Naive B cell (primary cell): Measurements from ENCODE around the gene GCC2. TPM values are rescaled to one million over a fixed set of nuclear protein-coding genes. Genes with fewer than 3 reads are reported as not detected.
"Not testable (repeated sequence)": the region's sequence is repeated elsewhere in the genome, so short reads cannot be mapped to it uniquely, and the experiment has no call there.

Source experiments
- ATAC-seq, 2 donors: fragments of 150-1000 bp; cut with Tn5 transposase; 2 replicates each; pipeline ENCODE4 v1.10.0; 2021; ENCODE audit warnings: low read depth in 2 of 2, mild to moderate bottlenecking in 2 of 2, moderate library complexity in 2 of 2
- DNase-seq: peaks from one replicate; pipeline ENCODE4 v3.0.0; 2022
- H3K27ac Mint-ChIP-seq, 6 donors: one replicate each; pipeline ENCODE4 v1.8.0; 2020 to 2022; ENCODE audit warnings: mild to moderate bottlenecking in 6 of 6, mixed read lengths in 6 of 6, moderate library complexity in 5 of 6, inconsistent platforms in 2 of 6
- H3K27me3 Mint-ChIP-seq, 3 donors: one replicate each; pipeline ENCODE4 v1.8.0; 2021 to 2022; ENCODE audit warnings: mixed read lengths in 3 of 3, mild to moderate bottlenecking in 1 of 3
- H3K36me3 Mint-ChIP-seq, 2 donors: one replicate each; pipeline ENCODE4 v1.8.0; 2020 to 2022; ENCODE audit warnings: mixed read lengths in 2 of 2, inconsistent platforms in 1 of 2, mild to moderate bottlenecking in 1 of 2
- H3K4me1 Mint-ChIP-seq, 3 donors: one replicate each; pipeline ENCODE4 v1.8.0; 2020 to 2022; ENCODE audit warnings: mixed read lengths in 3 of 3, inconsistent platforms in 1 of 3, mild to moderate bottlenecking in 1 of 3, moderate library complexity in 1 of 3
- H3K4me3 Mint-ChIP-seq, 8 donors: one replicate each; pipeline ENCODE4 v1.8.0; 2020 to 2022; ENCODE audit warnings: mild to moderate bottlenecking in 8 of 8, mixed read lengths in 8 of 8, moderate library complexity in 8 of 8, inconsistent platforms in 2 of 8
- H3K9me3 Mint-ChIP-seq, 7 donors: one replicate each; pipeline ENCODE4 v1.8.0; 2020 to 2022; ENCODE audit warnings: mixed read lengths in 7 of 7, mild to moderate bottlenecking in 5 of 7, inconsistent platforms in 2 of 7, moderate library complexity in 1 of 7
- polyA plus RNA-seq, 6 donors: library from polyadenylated mRNA; unstranded; fragments of 300-500 nt; fragmentation: Illumina TruSeq; gene quantifications; one replicate each; pipeline ENCODE4 v1.2.3, GENCODE V29; 2021; ENCODE audit warnings: low read depth in 6 of 6

Gene GCC2
- polyA plus RNA-seq, 6 donors from 2014 or later = 16.4 to 80.1 (median 41.0) TPM

DNA sequence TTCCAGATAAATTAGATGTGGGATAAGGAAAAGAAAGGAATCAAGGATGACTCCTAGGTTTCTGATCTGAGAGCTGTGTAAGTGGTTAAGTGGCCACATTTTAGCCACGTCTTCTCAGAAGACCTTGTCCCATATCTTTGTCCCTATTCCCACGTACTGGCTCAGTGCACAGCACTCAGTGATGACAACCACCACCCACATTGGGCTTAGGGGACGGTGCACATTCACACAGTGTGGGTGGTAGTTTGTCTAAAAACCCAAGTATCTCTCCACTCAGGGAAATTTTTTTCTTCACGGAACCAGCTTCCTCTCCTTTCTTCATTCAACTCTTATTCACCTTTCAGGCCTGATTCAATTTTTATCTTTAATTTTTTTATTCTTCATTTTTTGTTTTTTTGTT is 30.6 kb upstream of the GCC2 start:
- ATAC-seq (no peak), DNase-seq (no peak)
- Mint-ChIP-seq H3K4me1 (no peaks in the 10 kb centered on the region), H3K27ac (peak overlapping the region in 1 of 6 donors; percentile 24), H3K4me3 (no peak overlapping the region), H3K9me3 (peaks cover 0 to under 1% (median 0%) of the 10 kb centered on the region in 7 donors), H3K36me3 (no peaks in the 10 kb centered on the region), H3K27me3 (peaks cover 5 to 16% (median 11%) of the 10 kb centered on the region in 3 donors)

DNA sequence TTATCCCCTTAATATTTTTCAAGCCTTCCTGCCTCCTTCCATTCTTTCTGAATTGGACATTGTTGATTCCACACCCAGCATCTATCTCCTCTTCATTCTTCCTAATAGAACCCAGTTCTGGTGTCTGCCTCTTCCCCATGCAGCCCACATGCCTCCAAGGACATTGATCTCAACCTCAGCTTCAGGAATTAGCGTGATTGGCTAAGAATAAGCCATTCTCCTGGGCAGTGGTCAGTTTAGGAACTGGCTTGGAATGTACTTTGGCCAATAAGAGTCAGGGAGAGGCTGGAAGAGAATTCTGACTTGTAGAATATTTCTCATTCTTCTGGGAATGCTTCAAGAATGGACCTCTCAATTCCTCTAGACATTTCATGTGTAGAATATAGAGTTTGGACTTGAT is 25.9 kb upstream of the GCC2 start:
- DNase-seq (no peak), ATAC-seq (no peak)
- peaks cover 0 to 6% (median 0%) of the 10 kb centered on the region in 7 donors for H3K9me3 Mint-ChIP-seq
- peaks cover 13 to 25% (median 16%) of the 10 kb centered on the region in 3 donors for H3K27me3 Mint-ChIP-seq
- no peaks in the 10 kb centered on the region for H3K4me1 Mint-ChIP-seq
- H3K4me3 Mint-ChIP-seq = no peak overlapping the region
- H3K27ac Mint-ChIP-seq = no peak overlapping the region
- no peaks in the 10 kb centered on the region for H3K36me3 Mint-ChIP-seq

DNA sequence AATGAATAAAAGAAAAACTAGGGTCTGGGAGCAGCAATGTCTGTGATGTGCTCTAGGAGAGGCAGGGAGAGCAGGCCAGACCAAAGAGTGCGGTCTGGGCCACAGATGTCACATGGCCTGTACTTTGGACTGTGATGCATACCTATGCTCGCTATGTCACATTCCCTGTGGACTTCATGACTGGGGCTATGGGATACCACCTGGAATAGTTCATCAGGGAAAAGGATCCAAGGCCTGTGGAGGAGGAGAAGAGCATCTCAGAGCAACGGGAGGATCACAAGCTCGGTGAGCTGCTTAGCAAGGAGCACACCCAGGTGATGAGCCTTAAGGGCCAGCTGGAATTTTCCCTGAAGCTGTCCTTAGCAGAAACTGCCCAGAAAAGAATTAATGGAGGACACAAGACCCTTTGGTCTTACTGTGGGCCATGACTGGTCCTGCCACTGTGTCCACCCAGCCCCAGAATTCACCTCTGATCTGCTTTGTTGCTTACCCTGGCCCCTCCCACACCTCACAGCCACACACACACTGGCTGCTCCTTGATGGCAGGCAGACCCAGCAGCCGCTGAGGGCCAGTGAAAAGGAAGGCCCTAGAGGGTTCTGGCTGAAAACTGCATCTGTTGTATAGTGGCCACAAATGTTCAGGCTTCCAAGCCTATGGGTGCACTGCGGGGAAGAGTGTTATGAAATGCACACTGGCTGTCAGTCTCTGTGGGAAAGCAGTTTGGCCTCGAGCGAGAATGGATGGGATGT is 25.3 kb upstream of the GCC2 start:
- Mint-ChIP-seq H3K4me3 (no peak overlapping the region), H3K27ac (no peak overlapping the region), H3K27me3 (peaks cover 13 to 25% (median 16%) of the 10 kb centered on the region in 3 donors), H3K4me1 (no peaks in the 10 kb centered on the region), H3K36me3 (no peaks in the 10 kb centered on the region), H3K9me3 (peaks cover 0 to 6% (median 0%) of the 10 kb centered on the region in 7 donors)
- ATAC-seq = no peak
- no peak for DNase-seq

DNA sequence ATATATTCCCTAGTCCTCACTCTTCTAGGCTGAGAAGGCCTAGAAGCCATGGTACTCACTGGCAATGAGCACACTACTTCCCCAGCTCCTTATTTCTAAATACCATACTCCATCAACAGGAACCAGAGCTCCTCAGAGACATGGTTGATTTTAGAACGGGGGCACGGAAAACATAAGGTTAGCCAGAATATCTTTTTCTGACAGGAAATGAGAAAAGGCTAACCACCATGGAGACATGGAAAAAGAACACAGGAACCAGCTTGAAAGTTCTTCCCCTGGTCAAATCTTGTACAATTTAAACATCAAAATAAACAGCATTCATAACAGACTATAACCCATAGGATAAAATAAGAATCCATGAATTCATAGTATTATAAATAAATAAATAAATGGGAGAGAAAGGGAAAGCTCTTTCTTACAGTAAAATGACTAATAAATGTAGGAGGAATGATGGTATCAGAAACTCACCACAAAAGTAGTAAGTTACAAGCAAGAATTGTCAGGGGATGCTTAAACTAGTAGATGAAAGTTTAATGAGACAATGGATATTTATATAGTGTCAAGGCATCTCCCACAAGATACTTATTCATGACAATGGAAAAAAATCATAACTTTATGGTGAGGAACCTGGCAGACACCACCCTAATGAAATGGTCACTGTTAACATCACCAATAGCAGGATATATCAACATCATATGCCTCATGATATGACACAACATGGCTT is 20.6 kb upstream of the GCC2 start:
- Mint-ChIP-seq H3K27ac (no peak overlapping the region), H3K36me3 (peaks cover 0 to 3% of the 10 kb centered on the region in 2 donors), H3K4me1 (no peaks in the 10 kb centered on the region), H3K27me3 (peaks cover 1 to 15% (median 9%) of the 10 kb centered on the region in 3 donors), H3K9me3 (peaks cover 0 to 8% (median 3%) of the 10 kb centered on the region in 7 donors), H3K4me3 (no peak overlapping the region)
- DNase-seq (no peak), ATAC-seq (no peak)

DNA sequence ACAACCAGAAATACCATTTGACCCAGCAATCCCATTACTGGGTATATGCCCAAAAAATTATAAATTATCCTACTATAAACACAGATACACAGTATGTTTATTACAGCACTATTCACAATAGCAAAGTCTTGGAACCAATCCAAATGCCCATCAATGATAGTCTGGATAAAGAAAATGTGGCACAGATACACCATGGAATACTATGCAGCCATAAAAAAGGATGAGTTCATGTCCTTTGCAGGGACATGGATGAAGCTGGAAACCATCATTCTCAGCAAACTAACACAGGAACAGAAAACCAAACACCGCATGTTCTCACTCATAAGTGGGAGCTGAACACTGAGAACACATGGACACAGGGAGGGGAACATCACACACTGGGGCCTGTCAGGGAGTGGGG is 13.4 kb upstream of the GCC2 start:
- not testable (repeated sequence) for DNase-seq, H3K27me3 Mint-ChIP-seq, H3K4me3 Mint-ChIP-seq, ATAC-seq, H3K36me3 Mint-ChIP-seq, H3K9me3 Mint-ChIP-seq, H3K4me1 Mint-ChIP-seq
- peak overlapping the region in 1 of 6 donors; percentile 69 for H3K27ac Mint-ChIP-seq

DNA sequence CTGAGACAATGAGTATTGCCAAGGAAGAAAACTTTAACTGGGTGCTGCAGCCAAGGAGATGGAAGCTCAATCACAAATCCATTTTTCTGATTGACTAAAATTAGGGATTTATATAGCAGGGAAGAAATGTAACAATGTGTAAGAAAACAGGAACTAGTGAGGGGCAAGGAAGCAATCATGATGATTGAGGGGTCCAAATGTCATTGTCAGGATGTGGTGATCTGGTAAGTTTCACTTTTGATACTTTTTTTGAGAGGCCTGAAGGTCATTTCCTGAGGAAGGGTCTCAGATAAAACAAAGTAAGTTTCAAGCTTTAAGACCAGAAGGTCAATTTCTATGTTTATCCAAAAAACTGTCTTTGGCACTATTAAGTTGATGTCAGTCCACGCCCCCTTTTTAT is 12.0 kb upstream of the GCC2 start:
- Mint-ChIP-seq H3K27me3 (no peaks in the 10 kb centered on the region), H3K9me3 (peaks cover 0 to 6% (median 3%) of the 10 kb centered on the region in 7 donors), H3K36me3 (peaks cover 0 to 3% of the 10 kb centered on the region in 2 donors), H3K4me3 (no peak overlapping the region), H3K27ac (no peak overlapping the region), H3K4me1 (peaks cover 0 to 5% (median 3%) of the 10 kb centered on the region in 3 donors)
- ATAC-seq (no peak), DNase-seq (no peak)

DNA sequence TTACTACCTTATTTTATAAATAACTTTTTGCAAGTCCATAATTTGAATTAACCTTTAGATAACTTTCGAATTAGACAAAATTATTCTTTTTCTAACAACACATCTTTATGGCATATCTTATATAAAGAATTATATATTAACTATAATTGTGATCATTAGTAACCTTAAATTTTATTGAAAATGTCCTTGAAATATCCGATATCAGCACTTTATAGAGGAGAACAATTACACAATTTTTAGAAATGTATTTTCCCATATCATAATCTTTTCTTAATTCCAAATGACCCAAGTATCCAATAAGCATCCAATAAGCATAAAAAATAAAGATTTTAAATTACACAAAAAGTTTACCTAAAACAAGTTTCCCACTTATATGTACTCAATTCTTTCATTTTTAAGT is 7.3 kb upstream of the GCC2 start:
- ATAC-seq = no peak
- H3K4me1 Mint-ChIP-seq = peaks cover 0 to 4% (median 3%) of the 10 kb centered on the region in 3 donors
- no peaks in the 10 kb centered on the region for H3K9me3 Mint-ChIP-seq
- H3K27ac Mint-ChIP-seq = peak overlapping the region in 1 of 6 donors; percentile 56
- no peaks in the 10 kb centered on the region for H3K36me3 Mint-ChIP-seq
- H3K27me3 Mint-ChIP-seq = no peaks in the 10 kb centered on the region
- H3K4me3 Mint-ChIP-seq = no peak overlapping the region
- no peak for DNase-seq

DNA sequence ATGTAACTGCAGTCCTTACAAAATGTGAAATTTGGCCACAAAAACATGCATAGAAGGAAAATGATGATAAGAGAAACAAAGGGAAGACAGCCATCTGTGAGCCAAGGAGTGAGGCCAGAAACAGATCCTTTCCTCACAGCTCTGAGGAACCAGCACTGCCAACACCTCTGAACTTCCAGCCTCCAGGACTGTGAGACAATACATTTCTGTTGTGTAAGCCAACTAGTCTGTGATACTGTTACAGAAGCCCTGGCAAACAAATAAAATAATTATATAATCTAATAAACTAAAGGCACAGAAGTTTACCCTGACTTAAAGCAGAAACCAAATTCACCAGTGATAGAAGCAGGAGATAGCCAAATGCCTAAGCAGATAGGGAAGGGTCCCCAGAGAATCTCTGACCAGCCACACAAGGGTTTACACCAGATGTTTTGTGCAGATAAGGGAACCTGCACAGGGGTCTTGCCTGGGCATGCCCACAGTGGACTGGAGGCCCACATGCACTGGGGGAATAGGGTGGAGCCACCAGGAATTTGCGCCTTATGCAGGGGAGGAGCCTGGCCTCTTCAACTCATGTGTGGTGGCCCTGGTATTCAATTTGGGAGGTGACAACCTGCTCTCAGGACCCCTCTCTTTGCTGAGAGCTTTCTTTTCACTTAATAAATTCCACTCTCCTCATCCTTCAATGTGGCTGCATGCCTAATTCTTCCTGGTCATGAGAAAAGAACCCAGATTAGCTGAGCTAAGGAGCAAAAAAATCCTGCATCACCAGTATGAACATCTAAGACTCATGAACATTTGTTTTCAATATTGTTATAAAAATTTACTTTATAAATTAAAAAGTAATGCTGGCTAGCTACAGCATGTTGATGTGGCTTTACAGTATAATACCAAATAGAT is 3.8 kb upstream of the GCC2 start:
- Mint-ChIP-seq H3K4me3 (no peak overlapping the region), H3K4me1 (peaks cover 9 to 20% (median 19%) of the 10 kb centered on the region in 3 donors), H3K27me3 (no peaks in the 10 kb centered on the region), H3K27ac (peak overlapping the region in 1 of 6 donors; percentile 17), H3K9me3 (no peaks in the 10 kb centered on the region), H3K36me3 (no peaks in the 10 kb centered on the region)
- no peak for DNase-seq
- ATAC-seq = no peak

DNA sequence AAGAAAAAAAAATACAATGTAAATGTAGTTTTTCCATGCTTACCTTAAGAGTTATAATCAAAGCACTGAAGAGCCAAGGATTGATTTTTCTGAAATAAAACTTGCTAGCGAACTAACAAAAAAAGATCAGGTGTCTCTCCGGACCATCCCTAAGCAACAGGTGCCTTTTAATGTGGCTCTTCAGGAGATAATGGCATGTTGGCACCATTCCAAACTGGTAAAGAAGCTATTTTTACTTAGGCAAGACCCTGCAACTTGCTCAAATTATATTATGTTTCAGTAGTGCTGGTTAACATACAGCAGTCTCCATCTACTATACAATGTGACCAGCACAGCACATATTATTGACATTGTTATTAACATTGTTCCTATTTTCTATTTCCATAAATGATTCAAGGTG is 2.3 kb upstream of the GCC2 start:
- DNase-seq (no peak), ATAC-seq (no peak)
- Mint-ChIP-seq H3K4me3 (peak overlapping the region in 2 of 8 donors; percentile 74 to 92), H3K27ac (peak overlapping the region in 1 of 6 donors; percentile 61), H3K9me3 (no peaks in the 10 kb centered on the region), H3K36me3 (no peaks in the 10 kb centered on the region), H3K4me1 (peaks cover 9 to 30% (median 29%) of the 10 kb centered on the region in 3 donors), H3K27me3 (no peaks in the 10 kb centered on the region)

DNA sequence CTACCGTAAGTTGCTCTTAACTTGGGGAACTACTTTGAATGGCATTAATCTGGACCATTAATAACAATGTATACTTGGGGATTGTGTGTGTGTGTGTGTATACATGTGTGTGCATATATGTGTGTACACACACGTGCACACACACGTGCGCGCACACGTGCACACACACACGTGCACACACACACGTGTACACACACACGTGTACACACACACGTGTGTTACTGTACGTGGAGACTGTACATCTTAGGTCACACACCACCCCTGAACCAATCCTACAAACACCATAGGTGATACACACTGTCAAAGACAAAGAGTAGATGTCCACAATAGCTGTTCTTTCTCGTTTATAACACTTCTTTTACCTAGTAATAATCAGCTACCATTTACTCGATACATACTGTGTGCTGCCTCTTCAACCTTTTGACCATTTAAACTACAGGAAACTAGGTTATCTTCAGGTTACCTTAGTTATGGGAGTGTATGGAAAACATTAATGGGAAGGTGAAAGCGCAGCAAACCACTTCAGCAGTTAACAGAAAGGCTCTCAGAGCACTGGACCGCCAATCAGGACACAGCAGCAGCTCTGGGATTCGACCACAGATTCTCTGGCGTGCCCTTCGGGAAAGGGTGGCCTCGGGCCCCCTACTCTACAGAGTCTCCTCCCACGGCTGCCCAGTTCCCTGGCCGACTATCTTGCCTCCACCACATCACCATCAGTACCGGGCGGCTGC is 894 bp upstream of the GCC2 start:
- Mint-ChIP-seq H3K27ac (peak overlapping the region; percentile 98 to 100 (median 98)), H3K9me3 (no peaks in the 10 kb centered on the region), H3K27me3 (no peaks in the 10 kb centered on the region), H3K4me3 (peak overlapping the region; percentile 91 to 99 (median 97)), H3K36me3 (peaks cover 5 to 7% of the 10 kb centered on the region in 2 donors), H3K4me1 (peaks cover 18 to 38% (median 38%) of the 10 kb centered on the region in 3 donors)
- no peak for DNase-seq
- ATAC-seq = no peak

DNA sequence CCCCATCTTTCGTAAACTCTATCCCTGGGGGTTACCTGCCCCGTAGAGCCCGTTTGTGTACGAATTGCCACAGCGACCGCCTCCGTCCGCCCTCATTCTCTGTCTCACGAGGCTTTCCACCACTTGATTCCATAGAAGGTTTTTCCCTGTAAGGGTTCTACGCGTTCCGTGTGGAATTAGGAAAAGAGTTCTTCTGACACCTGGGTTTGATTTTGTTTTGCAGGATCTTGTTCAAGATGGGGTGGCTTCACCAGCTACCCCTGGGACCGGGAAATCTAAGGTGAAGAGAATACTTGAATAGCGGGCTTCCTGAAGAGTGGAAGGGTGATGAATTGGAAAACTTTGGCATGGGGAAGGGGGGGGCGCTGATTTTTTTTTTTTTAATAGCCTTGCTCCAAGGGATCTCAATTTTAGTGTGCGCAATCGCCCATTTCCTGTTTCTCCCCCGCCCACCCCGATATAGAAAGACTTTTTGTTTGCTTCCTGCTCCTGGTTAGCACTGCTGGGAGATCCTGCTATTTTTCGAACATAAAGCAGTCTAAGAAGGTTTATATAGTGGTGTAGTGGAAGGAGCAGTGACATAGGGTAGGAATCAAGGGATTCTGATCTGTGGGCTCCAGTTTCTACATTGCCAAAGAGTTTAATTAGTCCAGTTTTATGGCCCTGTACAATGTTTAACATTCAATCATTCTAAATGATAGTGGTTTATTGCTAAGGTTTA is 564 bp downstream of the GCC2 start:
- no peaks in the 10 kb centered on the region for H3K27me3 Mint-ChIP-seq
- ATAC-seq (peak; percentile 46 to 49), DNase-seq (peak; percentile 19)
- H3K4me1 Mint-ChIP-seq = peaks cover 22 to 40% (median 39%) of the 10 kb centered on the region in 3 donors
- H3K36me3 Mint-ChIP-seq = peaks cover 13 to 14% of the 10 kb centered on the region in 2 donors
- H3K9me3 Mint-ChIP-seq = no peaks in the 10 kb centered on the region
- H3K27ac Mint-ChIP-seq = peak overlapping the region; percentile 98 to 100 (median 98)
- H3K4me3 Mint-ChIP-seq = peak overlapping the region; percentile 91 to 99 (median 97)

DNA sequence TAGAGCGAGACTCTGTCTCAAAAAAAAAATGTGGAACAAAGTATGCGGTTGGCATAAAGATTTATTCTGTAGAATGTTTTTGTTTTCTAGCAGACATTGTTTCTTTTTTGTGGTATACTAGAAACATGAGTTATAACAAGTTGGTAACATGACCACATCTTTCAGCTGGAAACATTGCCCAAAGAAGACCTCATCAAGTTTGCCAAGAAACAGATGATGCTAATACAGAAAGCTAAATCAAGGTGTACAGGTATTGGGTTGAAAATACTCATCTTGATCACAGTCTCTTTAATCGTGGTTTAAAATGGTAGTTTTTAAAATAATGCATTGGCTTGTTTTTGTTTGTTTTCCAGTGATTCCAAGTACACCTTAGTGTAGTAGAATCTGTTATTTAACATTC is 1.9 kb downstream of the GCC2 start:
- Mint-ChIP-seq H3K9me3 (peaks cover 0 to 2% (median 0%) of the 10 kb centered on the region in 7 donors), H3K27me3 (no peaks in the 10 kb centered on the region), H3K36me3 (peaks cover 24 to 26% of the 10 kb centered on the region in 2 donors), H3K4me1 (peaks cover 22 to 44% (median 42%) of the 10 kb centered on the region in 3 donors), H3K27ac (peak overlapping the region in 5 of 6 donors; percentile 80 to 100 (median 98)), H3K4me3 (peak overlapping the region in 4 of 8 donors; percentile 44 to 96 (median 76))
- no peak for ATAC-seq
- no peak for DNase-seq
